Smooth muscle cell (in vitro differentiated cells): Measurements from ENCODE around the gene IQCN. TPM values are rescaled to one million over a fixed set of nuclear protein-coding genes. Genes with fewer than 3 reads are reported as not detected.

Experiments
- DNase-seq: peaks from one replicate; lab custom pipeline; 2025; ENCODE audit not compliant: unreplicated experiment; lab: John Stamatoyannopoulos, UW
- H2AFZ ChIP-seq: fragments of 200-600 bp; sonication (generic); 2 replicates; pipeline ENCODE4 v1.6.0; 2016; ENCODE audit warnings: antibody characterized with exemption, low read depth, mild to moderate bottlenecking
- H3F3A ChIP-seq: fragments of 200-600 bp; sonication (generic); 2 replicates; pipeline ENCODE4 v1.6.0; 2017; ENCODE audit warnings: antibody characterized with exemption, low read depth
- H3K27ac ChIP-seq: fragments of 200-600 bp; sonication (generic); 2 replicates; pipeline ENCODE4 v1.5.1; 2016; ENCODE audit warnings: low read depth, mild to moderate bottlenecking
- H3K27me3 ChIP-seq: fragments of 200-600 bp; sonication (generic); 2 replicates; pipeline ENCODE4 v1.6.1; 2016; ENCODE audit warnings: low read depth, mild to moderate bottlenecking
- H3K36me3 ChIP-seq: fragments of 200-600 bp; sonication (generic); 2 replicates; pipeline ENCODE4 v1.5.1; 2016; ENCODE audit warnings: low read depth
- H3K4me1 ChIP-seq: fragments of 200-600 bp; sonication (generic); 2 replicates; pipeline ENCODE4 v1.5.1; 2016; ENCODE audit warnings: low read depth
- H3K4me2 ChIP-seq: fragments of 200-600 bp; sonication (generic); 2 replicates; pipeline ENCODE4 v1.6.0; 2016; ENCODE audit warnings: mild to moderate bottlenecking
- H3K4me3 ChIP-seq: fragments of 200-600 bp; sonication (generic); 2 replicates; pipeline ENCODE4 v1.5.1; 2016; ENCODE audit warnings: mild to moderate bottlenecking
- H3K79me2 ChIP-seq: fragments of 200-600 bp; sonication (generic); 2 replicates; pipeline ENCODE4 v1.6.0; 2016; ENCODE audit warnings: low read depth, mild to moderate bottlenecking
- H3K9ac ChIP-seq: fragments of 200-600 bp; sonication (generic); 2 replicates; pipeline ENCODE4 v1.6.0; 2016; ENCODE audit warnings: low read depth
- H3K9me3 ChIP-seq: fragments of 200-600 bp; sonication (generic); replicated peaks from 2 replicates; pipeline ENCODE4 v1.5.1; 2016; ENCODE audit warnings: low read depth
- H4K20me1 ChIP-seq: fragments of 200-600 bp; sonication (generic); 2 replicates; pipeline ENCODE4 v1.6.0; 2016; ENCODE audit warnings: low read depth
- CTCF ChIP-seq: fragments of 200-600 bp; sonication (generic); IDR thresholded peaks from 2 replicates; pipeline ENCODE4 v1.5.1; 2017; ENCODE audit warnings: borderline replicate concordance, mild to moderate bottlenecking, antibody characterized with exemption; ENCODE audit not compliant: insufficient read depth, poor library complexity, severe bottlenecking
- WGBS: methylation state at CpG from one replicate; pipeline ENCODE4 v1.1.7; 2016; ENCODE audit warnings: low lambda C conversion rate; 5-methylcytosine and 5-hydroxymethylcytosine counted together
- polyA plus RNA-seq: library from polyadenylated mRNA; unstranded; fragments of >200 nt; fragmentation: Nextera tagmentation; extraction: Ambion mirVana; gene quantifications from 2 replicates; pipeline ENCODE4 v1.2.1, GENCODE V29; 2016
- total RNA-seq: library from RNA; depleted of rRNA; stranded (reverse); fragments of >200 nt; gene quantifications from 2 replicates; pipeline ENCODE4 v1.2.3, GENCODE V29; 2014

Gene IQCN
- total and polyA plus RNA-seq, 2 experiments from 2014 or later, result 2.5 to 4.9 TPM

- no peaks in the 10 kb centered on the region for H3K27me3 ChIP-seq
- 95% methylated on average over 42 of the region's 42 CpGs for WGBS
- no peak overlapping the region for H3K4me3 ChIP-seq
- no peak overlapping the region for H3K27ac ChIP-seq
- no peak for TF ChIP-seq CTCF
- no peaks in the 10 kb centered on the region for H3K9me3 ChIP-seq
- H3K36me3 ChIP-seq, result no peaks in the 10 kb centered on the region
- peaks cover 20% of the 10 kb centered on the region for H4K20me1 ChIP-seq
- H2AFZ ChIP-seq, result no peak overlapping the region
- no peaks in the 10 kb centered on the region for H3F3A ChIP-seq
- H3K9ac ChIP-seq, result no peak overlapping the region
- no peaks in the 10 kb centered on the region for H3K4me1 ChIP-seq
- no peak for DNase-seq
- H3K79me2 ChIP-seq, result no peaks in the 10 kb centered on the region
- H3K4me2 ChIP-seq, result no peak overlapping the region
Observed at GRCh38 chr19:18266771-18267686, 7.2 kb downstream of the IQCN start.

GRCh38 chr19:18265582-18265981 is 8.7 kb downstream of the IQCN start:
- no peak for TF ChIP-seq CTCF
- no peak overlapping the region for H3K4me3 ChIP-seq
- no peak overlapping the region for H3K9ac ChIP-seq
- peaks cover 6% of the 10 kb centered on the region for H4K20me1 ChIP-seq
- no peaks in the 10 kb centered on the region for H3K9me3 ChIP-seq
- no peak overlapping the region for H2AFZ ChIP-seq
- H3K4me2 ChIP-seq, result no peak overlapping the region
- WGBS, result 93% methylated on average over 7 of the region's 7 CpGs
- H3K36me3 ChIP-seq, result no peaks in the 10 kb centered on the region
- H3F3A ChIP-seq, result no peaks in the 10 kb centered on the region
- H3K27me3 ChIP-seq, result no peaks in the 10 kb centered on the region
- H3K79me2 ChIP-seq, result no peaks in the 10 kb centered on the region
- no peaks in the 10 kb centered on the region for H3K4me1 ChIP-seq
- no peak for DNase-seq
- no peak overlapping the region for H3K27ac ChIP-seq

- TF ChIP-seq CTCF, result no peak
- DNase-seq, result no peak
- 94% methylated on average over 23 of the region's 23 CpGs for WGBS
- no peaks in the 10 kb centered on the region for H3K9me3 ChIP-seq
- no peak overlapping the region for H3K9ac ChIP-seq
- no peaks in the 10 kb centered on the region for H3K36me3 ChIP-seq
- no peaks in the 10 kb centered on the region for H3K79me2 ChIP-seq
- H3K27ac ChIP-seq, result no peak overlapping the region
- H3F3A ChIP-seq, result no peaks in the 10 kb centered on the region
- H3K27me3 ChIP-seq, result no peaks in the 10 kb centered on the region
- no peaks in the 10 kb centered on the region for H3K4me1 ChIP-seq
- H2AFZ ChIP-seq, result no peak overlapping the region
- peaks cover under 1% of the 10 kb centered on the region for H4K20me1 ChIP-seq
- no peak overlapping the region for H3K4me2 ChIP-seq
- H3K4me3 ChIP-seq, result no peak overlapping the region
Observed at GRCh38 chr19:18264971-18265540, 9.2 kb downstream of the IQCN start.
